GM10248 (cell line): Measurements from ENCODE around the gene DSG4.

Experiments used
- CTCF ChIA-PET: fragments of 300-600 bp; sonication (Branson Sonifier 250); formaldehyde crosslinking; extraction: SDS; loops from one replicate; lab custom pipeline; 2021; ENCODE audit warnings: antibody characterized with exemption; lab: Yijun Ruan, JAX
- POLR2A ChIA-PET: fragments of 350-650 bp; sonication (Branson Sonifier 250); formaldehyde crosslinking; extraction: SDS; loops from one replicate; lab custom pipeline; 2020; ENCODE audit warnings: antibody characterized with exemption; lab: Yijun Ruan, JAX
- DNase-seq: peaks from one replicate; pipeline ENCODE4 v3.0.0; 2012; ENCODE audit errors: extremely low spot score
- TF ChIP-seq, protein P1 (sequence below): IDR thresholded peaks from 2 replicates; pipeline ENCODE4 v1.5.1; 2012; ENCODE audit warnings: mild to moderate bottlenecking, low read depth; ENCODE audit errors: extremely low read depth, missing control alignments, control extremely low read depth

DSG4 gene

DNA sequence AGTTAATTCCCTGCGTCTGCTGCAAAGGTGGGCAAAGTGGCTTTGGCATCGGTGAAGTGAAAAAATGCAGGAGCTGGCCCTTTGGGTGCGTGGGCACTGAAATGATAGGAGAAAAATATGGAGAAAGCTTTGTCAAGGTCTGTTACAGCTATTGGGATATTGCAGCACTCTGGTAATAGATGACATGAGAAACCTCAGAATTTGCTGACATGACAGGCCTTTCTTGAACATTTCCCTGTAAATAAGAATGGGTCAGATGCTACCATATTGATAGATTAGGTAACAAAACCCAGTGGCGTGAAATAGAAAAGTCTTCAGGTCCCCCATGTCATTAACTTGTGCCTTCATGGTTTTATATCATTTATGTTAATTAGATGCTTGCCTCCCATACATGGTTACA lies 12.4 kb upstream of the DSG4 start:
- CTCF ChIA-PET = no interaction called here
- TF ChIP-seq, protein P1, sequence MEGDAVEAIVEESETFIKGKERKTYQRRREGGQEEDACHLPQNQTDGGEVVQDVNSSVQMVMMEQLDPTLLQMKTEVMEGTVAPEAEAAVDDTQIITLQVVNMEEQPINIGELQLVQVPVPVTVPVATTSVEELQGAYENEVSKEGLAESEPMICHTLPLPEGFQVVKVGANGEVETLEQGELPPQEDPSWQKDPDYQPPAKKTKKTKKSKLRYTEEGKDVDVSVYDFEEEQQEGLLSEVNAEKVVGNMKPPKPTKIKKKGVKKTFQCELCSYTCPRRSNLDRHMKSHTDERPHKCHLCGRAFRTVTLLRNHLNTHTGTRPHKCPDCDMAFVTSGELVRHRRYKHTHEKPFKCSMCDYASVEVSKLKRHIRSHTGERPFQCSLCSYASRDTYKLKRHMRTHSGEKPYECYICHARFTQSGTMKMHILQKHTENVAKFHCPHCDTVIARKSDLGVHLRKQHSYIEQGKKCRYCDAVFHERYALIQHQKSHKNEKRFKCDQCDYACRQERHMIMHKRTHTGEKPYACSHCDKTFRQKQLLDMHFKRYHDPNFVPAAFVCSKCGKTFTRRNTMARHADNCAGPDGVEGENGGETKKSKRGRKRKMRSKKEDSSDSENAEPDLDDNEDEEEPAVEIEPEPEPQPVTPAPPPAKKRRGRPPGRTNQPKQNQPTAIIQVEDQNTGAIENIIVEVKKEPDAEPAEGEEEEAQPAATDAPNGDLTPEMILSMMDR = no peak
- POLR2A ChIA-PET = no interaction called here
- no peak for DNase-seq

DNA sequence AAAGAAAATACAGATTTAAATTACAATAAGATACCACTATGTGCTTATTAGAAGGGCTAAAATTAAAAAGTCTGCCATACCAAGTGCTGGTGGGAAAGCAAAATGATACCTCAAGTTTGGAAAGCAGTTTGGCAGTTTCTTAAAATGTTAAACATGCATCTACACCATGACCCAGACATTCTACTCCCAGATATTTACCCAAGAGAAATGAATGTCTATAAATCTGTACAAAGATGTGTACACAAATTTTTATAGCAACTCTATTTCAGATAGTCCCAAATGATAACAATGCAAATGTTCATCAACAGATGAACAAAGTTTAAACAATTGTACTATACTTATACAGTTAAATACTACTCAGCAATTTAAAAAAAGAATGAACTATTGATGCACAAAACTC lies 7.1 kb upstream of the DSG4 start:
- no peak for DNase-seq
- TF ChIP-seq, protein P1 = no peak
- ChIA-PET CTCF (no interaction called here), POLR2A (no interaction called here)

DNA sequence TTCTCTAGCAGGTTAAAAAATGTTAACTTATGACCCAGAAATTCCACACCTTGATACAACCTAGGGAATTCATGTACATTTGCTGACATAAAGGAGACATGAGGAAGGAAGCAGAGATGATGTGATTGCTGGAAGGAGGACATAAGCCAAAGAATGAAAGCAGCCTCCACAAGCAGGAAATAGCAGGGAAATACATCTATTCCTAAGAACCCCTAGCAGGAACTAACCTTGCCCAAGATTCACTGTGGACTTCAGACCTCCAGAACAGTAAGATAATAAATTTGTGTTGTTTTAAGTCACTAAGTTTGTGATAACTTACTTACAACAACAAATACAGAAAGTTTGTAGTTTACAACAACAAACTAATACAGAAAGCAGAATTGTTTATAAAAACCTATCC lies 4.6 kb upstream of the DSG4 start:
- TF ChIP-seq, protein P1 = no peak
- POLR2A ChIA-PET = no interaction called here
- no peak for DNase-seq
- CTCF ChIA-PET = interaction anchor here (1.3 kb wide), 1 partner anchor 42 kb away, joined by 3 read pairs; no protein-coding TSS in a partner anchor

DNA sequence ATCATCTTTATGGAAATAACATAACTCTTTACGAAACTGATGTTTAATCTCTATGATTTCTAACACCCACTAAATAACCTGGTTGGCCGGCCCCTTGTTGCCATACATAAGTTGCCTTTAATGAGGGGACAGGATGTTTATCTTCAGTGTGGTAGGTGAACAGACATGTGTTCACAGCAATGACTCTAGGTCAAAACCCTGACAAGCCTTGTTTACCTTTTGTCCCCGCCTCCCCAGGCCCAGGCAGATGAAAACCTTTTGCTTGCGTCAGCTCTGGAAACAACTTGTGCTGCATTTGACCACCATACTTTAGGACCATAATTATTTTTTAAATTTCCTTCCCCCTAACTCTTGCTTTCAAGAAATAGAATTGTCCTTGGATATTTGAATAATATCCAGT lies 2.9 kb upstream of the DSG4 start:
- TF ChIP-seq, protein P1 = no peak
- DNase-seq = no peak
- POLR2A ChIA-PET = no interaction called here
- CTCF ChIA-PET = no interaction called here

DNA sequence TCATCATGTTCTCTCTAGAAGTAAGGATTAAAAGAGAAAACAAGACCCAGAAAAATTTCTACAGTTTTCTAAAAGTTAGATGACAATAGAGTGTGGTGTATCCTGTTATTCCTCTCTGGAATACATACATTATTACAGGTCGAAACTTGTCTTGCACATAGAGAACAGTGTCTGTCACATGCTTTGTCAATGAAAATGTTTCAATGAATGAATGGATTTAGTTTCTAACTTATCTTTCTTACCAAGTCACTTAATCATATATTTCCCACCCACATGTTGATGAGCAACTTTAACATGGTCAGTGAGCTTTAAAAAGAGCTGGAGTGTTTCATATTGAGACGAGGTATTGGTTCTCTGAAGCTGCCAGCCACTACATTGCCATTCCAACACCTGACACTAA lies 4.3 kb downstream of the DSG4 start:
- no peak for DNase-seq
- ChIA-PET POLR2A (no interaction called here), CTCF (interaction anchor here (0.7 to 1.1 kb wide), 2 partner anchors 20 to 341 kb away, joined by 3 read pairs; no protein-coding TSS in a partner anchor)
- TF ChIP-seq, protein P1 = no peak

DNA sequence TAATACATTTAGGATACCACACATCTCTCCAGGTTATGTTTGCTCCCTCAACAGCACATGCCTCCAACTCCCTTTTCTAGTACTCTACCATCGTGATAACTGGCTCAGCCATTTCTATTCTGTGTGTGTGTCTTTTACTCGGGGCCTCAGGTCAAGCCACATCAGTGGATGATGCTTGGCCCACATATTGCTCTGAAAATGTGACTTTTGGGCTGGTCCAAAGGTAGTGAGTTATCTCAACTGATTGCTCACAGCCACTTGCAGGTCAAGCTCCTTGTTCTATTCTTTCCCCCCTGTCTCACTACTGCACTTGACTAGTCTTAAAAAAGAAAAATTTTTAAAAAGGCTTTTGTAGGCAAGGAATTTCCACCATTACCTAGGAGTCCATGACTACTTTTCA lies 5.5 kb downstream of the DSG4 start:
- TF ChIP-seq, protein P1 = no peak
- POLR2A ChIA-PET = no interaction called here
- no peak for DNase-seq
- CTCF ChIA-PET = no interaction called here
